Hematopoietic multipotent progenitor cell (in vitro differentiated cells): ENCODE measurements around the gene UNC13D. TPM values are rescaled to one million over a fixed set of nuclear protein-coding genes. Genes with fewer than 3 reads are reported as not detected.
"Not testable (repeated sequence)": the region's sequence is repeated elsewhere in the genome, so short reads cannot be mapped to it uniquely, and the experiment has no call there.

Experiments
- DNase-seq, 3 donors: peaks; one replicate each; pipeline ENCODE4 v3.0.0-alpha.2; 2011 to 2015; ENCODE audit warnings: low read depth in 2 of 3, low spot score in 2 of 3
- total RNA-seq: library from RNA; depleted of rRNA; stranded (reverse); fragments of >200 nt; gene quantifications from one replicate; pipeline ENCODE4 v1.2.3, GENCODE V29; 2012

UNC13D gene
- total RNA-seq, 1 donor, result 245 TPM

DNA sequence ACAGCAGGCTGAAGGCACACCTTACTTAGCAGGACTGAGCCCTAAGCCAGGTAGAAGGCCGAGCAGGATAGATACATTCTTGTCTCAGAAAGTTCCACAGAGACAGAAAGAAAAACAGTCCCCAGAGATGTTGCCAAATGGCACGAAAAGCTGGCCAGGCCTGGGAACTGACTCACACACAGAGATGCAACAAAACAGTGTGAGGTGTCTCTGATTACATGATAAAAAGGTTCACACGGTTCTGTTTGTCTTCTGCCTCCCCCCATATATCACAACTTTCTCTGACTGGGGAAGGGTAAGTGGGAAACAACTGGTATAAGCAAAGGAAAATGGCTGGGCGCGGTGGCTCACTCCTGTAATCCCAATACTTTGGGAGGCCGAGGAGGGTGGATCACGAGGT lies 9.2 kb upstream of the UNC13D start:
- no peak for DNase-seq

GRCh38 chr17:75851693-75851991 lies 7.4 kb upstream of the UNC13D start:
- DNase-seq, result not testable (repeated sequence)

DNA sequence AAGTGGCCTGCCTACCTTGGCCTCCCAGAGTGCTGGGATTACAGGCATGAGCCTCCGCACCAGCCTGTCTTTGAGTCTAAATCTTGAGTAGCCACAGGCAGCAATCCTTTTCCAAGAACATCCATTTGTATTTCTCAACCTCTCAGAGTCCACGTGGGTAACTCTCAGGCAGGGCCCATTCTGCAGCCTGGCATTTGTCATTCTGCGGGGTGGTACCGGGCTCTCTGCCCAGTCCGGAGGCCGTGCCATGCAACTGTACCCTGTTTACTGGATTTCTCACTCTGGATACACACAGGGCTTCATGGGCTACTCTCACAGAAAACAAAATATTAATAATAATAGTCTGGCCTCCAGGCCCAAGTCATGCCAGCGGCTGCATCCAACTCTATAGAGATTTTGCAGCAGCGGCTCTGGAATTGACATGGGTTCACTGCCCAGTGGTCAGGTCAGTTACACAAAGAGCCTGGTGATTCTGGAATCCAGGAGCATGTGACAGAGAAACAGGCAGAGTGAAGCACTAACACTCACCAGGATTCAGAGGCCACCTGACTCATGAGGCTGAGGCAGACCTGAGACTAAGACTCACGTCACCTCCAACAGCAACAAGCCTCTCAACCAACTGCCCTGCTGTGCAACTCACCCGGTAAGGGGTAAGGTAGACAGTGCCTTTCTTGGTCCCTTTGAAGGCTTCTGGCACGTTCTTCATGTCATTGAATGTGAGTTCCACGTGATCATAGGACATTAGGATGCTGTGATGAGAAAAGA lies 6.9 kb upstream of the UNC13D start:
- DNase-seq, result no peak

- DNase-seq, result no peak
These were observed 5.5 kb upstream of the UNC13D start for GRCh38 chr17:75849724-75850123.

- no peak for DNase-seq
These were observed 5.1 kb upstream of the UNC13D start for GRCh38 chr17:75849279-75849646.

- DNase-seq, result peak in 1 of 3 donors; percentile 69
These were observed 4.5 kb upstream of the UNC13D start for GRCh38 chr17:75848523-75849278.

- DNase-seq, result no peak
These were observed 3.7 kb upstream of the UNC13D start for GRCh38 chr17:75847614-75848522.

- no peak for DNase-seq
These were observed 2.7 kb upstream of the UNC13D start for GRCh38 chr17:75846692-75847613.

- DNase-seq, result no peak
These were observed 1.9 kb upstream of the UNC13D start for GRCh38 chr17:75845933-75846691.

DNA sequence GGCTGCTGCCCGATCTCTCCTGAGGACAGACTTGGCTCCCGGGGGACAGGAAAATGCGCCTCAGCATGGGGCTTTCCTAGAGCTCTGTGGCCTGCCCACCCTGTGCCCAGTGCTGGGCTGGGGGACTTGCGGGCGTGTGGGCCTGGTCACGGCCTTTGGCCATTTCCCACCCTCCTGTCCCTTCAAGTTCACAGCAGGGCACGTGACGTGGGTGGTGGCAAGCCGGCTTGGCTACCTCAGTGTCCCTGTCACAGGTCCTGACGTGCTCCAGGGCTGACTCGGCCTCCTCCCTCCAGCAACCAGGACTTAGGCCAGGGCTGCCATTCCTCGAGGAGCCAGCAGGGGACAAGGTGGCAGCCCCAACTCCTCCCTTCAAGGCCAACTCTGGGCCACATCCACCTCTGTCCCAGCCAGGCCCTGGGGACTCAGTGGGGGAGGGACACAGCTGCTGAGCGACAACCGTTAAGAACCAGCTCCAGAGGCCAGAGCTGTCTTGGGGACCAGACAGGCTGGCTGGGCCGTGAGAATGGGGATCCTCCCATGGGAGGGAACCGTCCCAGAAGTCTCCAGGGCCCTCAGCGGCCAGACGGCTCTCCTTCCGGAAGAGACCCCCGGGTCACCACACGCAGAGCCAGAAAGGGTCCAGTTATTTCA lies 981 bp upstream of the UNC13D start:
- peak in 2 of 3 donors; percentile 81 to 89 for DNase-seq

DNA sequence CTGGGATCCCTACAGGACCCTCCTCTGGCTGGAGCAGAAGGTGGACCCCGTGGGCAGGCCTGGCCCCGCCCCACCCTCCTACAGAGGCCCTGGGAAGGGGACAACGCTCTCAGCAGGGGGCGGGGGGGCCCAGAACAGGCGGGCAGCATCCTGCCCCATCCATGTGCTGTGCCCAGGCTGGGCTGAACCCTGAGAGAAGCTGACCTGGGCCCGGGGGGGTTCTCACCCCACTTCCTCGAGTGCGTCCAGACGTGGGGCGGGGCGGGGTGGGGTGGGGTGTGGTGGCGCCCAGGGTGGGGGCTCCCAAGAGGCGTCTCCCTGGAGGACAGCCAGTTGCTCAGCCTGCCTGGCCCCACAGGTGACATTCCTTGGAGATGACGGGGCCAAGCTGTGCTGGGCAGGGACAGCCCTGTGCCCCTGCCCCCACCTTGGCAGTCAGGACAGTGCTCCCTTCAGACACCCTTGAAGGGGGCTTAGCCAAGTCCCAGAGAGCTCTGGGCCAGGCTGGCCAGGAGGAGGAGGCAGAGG lies 390 bp upstream of the UNC13D start:
- DNase-seq, result no peak

DNA sequence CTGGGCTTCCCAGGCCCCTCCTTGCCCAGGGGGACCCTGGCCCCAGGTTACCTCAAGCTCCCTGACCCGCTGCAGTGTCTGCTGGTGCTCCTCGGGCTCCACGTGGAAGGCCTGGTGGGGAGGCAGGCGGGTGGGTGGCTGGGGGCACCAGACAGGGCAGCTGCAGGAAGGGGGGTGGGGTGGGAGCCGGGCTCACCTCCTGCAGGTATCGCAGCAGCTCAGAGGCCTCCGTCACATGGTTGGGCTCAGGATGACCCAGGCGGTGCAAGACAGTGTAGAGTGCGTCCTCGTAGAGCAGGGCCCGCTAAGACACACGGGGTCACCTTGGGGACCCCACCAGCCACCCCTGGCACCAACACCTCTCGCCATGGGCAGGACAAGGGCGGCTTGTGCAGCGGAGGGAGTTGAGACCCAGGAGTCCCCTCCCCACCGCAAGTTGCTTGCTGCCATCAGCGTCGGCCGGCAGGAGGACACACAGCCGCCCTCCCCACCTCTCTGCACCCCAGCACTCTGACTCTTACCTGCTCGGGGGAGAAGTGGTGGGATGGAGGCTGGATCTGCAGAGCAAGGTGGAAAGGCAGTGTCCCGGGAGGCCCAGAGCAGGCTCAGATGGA lies 1.1 kb downstream of the UNC13D start:
- DNase-seq, result peak in 1 of 3 donors; percentile 33

GRCh38 chr17:75842411-75842810 lies 1.8 kb downstream of the UNC13D start:
- DNase-seq, result no peak

DNA sequence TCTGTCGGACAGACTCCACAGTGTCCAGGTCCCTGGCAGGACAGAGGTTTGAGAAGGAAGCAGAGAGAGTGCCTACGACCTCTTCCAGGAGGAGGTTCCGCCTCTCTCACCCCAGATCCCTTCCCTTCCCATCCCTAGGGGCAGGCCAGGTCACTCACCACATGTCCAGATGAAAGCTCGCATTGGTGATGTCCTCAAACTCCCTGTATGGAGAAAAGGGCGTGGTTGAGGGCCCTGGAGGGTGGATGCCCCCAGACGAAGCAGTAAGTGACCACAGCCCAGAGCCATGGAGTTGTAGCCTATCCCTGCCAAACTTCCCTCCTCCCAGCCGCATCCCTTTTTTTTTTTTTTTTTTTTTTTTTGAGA lies 3.4 kb downstream of the UNC13D start:
- DNase-seq, result no peak

GRCh38 chr17:75839942-75840798 lies 4.0 kb downstream of the UNC13D start:
- no peak for DNase-seq

DNA sequence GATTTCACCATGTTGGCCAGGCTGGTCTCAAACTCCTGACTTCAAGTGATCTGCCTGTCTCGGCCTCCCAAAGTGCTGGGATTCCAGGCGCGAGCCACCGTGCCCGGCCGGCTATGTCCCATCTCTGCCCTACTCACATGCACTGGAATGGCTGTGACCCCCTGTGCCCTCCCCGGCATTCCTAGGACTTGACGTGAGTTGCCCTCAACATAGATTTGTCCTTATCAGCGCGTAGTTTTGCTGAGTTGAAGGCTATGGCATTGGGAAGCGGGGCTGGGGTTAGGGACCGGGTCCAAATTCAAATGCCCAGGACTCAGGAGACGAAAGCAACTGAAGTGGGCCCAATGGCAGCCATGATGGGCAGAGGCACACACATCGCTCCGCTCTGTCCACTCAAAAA lies 5.8 kb downstream of the UNC13D start:
- DNase-seq, result no peak

DNA sequence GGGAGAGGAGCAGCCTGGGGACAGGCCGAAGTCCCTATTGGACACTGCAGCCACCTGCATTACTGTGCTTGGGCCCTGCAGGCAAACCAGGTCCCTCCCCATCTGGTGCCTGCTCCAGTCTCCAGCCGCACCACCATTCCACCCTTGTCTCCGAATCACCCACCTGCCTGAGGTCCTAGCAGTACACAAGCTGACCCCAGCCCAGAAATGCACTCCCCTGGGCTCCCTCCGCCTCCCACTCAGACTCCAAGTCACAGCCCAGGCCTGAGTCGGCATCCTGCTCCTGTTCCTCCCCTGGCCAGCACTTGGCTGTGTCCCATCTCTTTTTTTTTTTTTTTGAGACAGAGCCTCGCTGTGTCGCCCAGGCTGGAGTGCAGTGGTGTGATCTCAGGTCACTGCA lies 6.3 kb downstream of the UNC13D start:
- no peak for DNase-seq

- DNase-seq, result no peak
These were observed 7.6 kb downstream of the UNC13D start for GRCh38 chr17:75836605-75837004.
